Ovary (tissue), 9 donors: Measurements from ENCODE around the gene DTWD1. TPM values are rescaled to one million over a fixed set of nuclear protein-coding genes. Genes with fewer than 3 reads are reported as not detected.

Experiments used
- DNase-seq, 5 donors: peaks; one replicate each; pipeline ENCODE4 v3.0.0-alpha.2; 2019 to 2020
- H3K27ac ChIP-seq, 2 donors: fragments of 200-600 bp; one replicate each; pipeline versions ENCODE4 v1.5.1 to v1.8.0; 2019 to 2022
- H3K27me3 ChIP-seq: fragments of 200-600 bp; one replicate; pipeline ENCODE4 v1.8.0; 2022
- H3K36me3 ChIP-seq: fragments of 200-600 bp; sonication (generic); one replicate; pipeline ENCODE4 v1.5.1; 2019
- H3K4me1 ChIP-seq: one replicate; pipeline ENCODE4 v1.8.1; 2013; ENCODE audit warnings: mild to moderate bottlenecking, moderate library complexity; ENCODE audit not compliant: insufficient read depth
- H3K4me3 ChIP-seq: fragments of 200-600 bp; sonication (generic); one replicate; pipeline ENCODE4 v1.5.1; 2017
- H3K9me3 ChIP-seq, 2 donors: fragments of 200-600 bp in 1 of 2; sonication (generic) in 1 of 2; one replicate each; pipeline versions ENCODE4 v1.5.1 to v1.8.1; 2013 to 2019; ENCODE audit warnings: mild to moderate bottlenecking in 1 of 2, moderate library complexity in 1 of 2
- CTCF ChIP-seq, 3 donors: fragments of 450-650 bp in 2 of 3; fragments of 200-600 bp in 1 of 3; IDR thresholded peaks; one replicate each; pipeline versions ENCODE4 v1.5.1 to v1.8.0; 2016 to 2022; ENCODE audit warnings: antibody characterized with exemption in 3 of 3, mild to moderate bottlenecking in 1 of 3
- EP300 ChIP-seq: sonication (generic); formaldehyde crosslinking; IDR thresholded peaks from one replicate; pipeline ENCODE4 v1.6.1; 2017; ENCODE audit warnings: antibody characterized with exemption
- POLR2A ChIP-seq: fragments of 450-650 bp; IDR thresholded peaks from one replicate; pipeline ENCODE4 v1.6.1; 2017; ENCODE audit warnings: antibody characterized with exemption, mild to moderate bottlenecking, moderate library complexity
- WGBS, 3 donors: extraction: QIAGEN DNeasy Blood & Tissue Kit in 1 of 3; methylation state at CpG; one replicate each; pipeline versions ENCODE4 v1.1.5 to v1.1.7; 2013 to 2017; 5-methylcytosine and 5-hydroxymethylcytosine counted together
- intact Hi-C, 4 donors: fragments of 100-400 bp; cut with DNase I; formaldehyde crosslinking; loops; one replicate each; pipeline versions ENCODE4 v1.11.0 to v1.15.1; 2022 to 2023
- polyA plus RNA-seq, 2 donors: library from polyadenylated mRNA; stranded (reverse); fragments of 200-250 nt in 1 of 2; fragments of 350-450 nt in 1 of 2; fragmentation: Illumina TruSeq in 1 of 2; extraction: RNeasy Lipid Tissue Mini Kit (QIAGEN cat#74804) in 1 of 2; gene quantifications; one replicate each; pipeline ENCODE4 v1.2.3, GENCODE V29; 2013 to 2014
- total RNA-seq, 7 donors: library from RNA; depleted of rRNA in 2 of 7; stranded (reverse); fragments of >200 nt in 2 of 7; fragmentation: NEBNext Ultra II Directional in 3 of 7; extraction: Animal tissue kit (Norgen Biotek cat#: 25700) in 3 of 7; gene quantifications; one replicate each; pipeline versions ENCODE4 v1.1.0 to v1.2.4, GENCODE V29; 2016 to 2023
- donor health status: DM: no; HTN: no; CAD: no; lungs with moderate emphysema.
- donor health status: DM: no; HTN: no; CAD: no.
- donor health status: Bipolar disorder and iron deficiency.
- donor health status: DM: yes; HTN: yes; CAD: no.
- donor health status: DM: no; HTN: no; CAD: no.
- donor health status: DM: yes; HTN: yes; CAD: no.

Gene DTWD1
- total and polyA plus RNA-seq, 9 donors = 18.5 to 55.9 (median 40.1) TPM

DNA sequence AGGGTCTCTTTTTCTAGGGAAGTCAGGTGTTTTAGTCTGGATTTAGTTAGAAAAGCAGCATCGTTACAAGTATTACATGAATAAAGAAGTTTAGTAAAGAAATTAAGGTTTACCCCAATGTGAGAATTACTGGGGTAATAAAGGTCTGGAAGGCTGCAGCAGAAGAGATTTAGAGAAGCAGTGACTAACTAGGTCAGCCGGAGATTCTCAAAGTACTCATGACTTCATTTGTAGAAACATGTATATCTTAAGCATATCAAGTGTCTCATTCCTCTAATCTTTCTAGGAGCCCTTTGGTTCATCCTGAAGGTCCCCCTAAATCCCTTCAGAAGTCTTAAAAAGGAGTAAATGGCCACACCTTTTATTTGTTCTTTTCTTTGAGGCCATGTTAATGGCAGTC lies 26.0 kb downstream of the DTWD1 start:
- Histone ChIP-seq H3K36me3 (no peaks in the 10 kb centered on the region), H3K9me3 (no peaks in the 10 kb centered on the region), H3K4me3 (no peak overlapping the region), H3K27me3 (no peaks in the 10 kb centered on the region), H3K27ac (no peak overlapping the region), H3K4me1 (peaks cover 3% of the 10 kb centered on the region)
- no peak for DNase-seq
- 89 to 98% (median 95%) methylated on average over 2 of the region's 2 CpGs for WGBS, 3 donors
- no peak for TF ChIP-seq POLR2A
- TF ChIP-seq CTCF (IDR thresholded peaks at IDR 0.05) = no peak
- TF ChIP-seq EP300 = no peak
- intact Hi-C loops = no loop called here

DNA sequence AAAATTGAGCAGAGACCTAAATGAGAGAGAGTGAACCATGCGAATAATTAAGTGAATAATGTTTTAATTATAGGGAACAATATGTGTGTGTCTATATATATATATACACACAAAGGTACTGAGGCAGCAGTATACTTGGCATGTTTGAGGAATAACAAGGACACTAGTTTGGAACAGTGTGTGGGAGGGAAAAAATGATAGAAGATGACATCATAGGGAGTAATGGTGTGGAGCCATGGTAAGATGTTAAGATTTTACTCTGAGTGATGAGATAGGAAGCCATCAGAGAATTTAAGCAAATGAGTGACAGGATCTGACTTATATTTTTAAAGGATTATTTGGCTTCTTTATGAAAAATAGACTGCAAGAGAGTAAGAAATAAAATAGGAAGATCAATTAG lies 29.1 kb downstream of the DTWD1 start:
- DNase-seq = no peak
- intact Hi-C loops = no loop called here
- H3K4me3 ChIP-seq = no peak overlapping the region
- no peaks in the 10 kb centered on the region for H3K27me3 ChIP-seq
- TF ChIP-seq CTCF (IDR thresholded peaks at IDR 0.05) = no peak
- no peak for TF ChIP-seq POLR2A
- no peak overlapping the region for H3K27ac ChIP-seq
- H3K36me3 ChIP-seq = no peaks in the 10 kb centered on the region
- WGBS, 3 donors = 97 to 100% (median 98%) methylated on average over 1 of the region's 1 CpG
- H3K9me3 ChIP-seq = no peaks in the 10 kb centered on the region
- peaks cover 6% of the 10 kb centered on the region for H3K4me1 ChIP-seq

- no peaks in the 10 kb centered on the region for H3K36me3 ChIP-seq
- intact Hi-C loops = no loop called here
Measured at GRCh38 chr15:49650676-49651075, 29.8 kb downstream of the DTWD1 start.

DNA sequence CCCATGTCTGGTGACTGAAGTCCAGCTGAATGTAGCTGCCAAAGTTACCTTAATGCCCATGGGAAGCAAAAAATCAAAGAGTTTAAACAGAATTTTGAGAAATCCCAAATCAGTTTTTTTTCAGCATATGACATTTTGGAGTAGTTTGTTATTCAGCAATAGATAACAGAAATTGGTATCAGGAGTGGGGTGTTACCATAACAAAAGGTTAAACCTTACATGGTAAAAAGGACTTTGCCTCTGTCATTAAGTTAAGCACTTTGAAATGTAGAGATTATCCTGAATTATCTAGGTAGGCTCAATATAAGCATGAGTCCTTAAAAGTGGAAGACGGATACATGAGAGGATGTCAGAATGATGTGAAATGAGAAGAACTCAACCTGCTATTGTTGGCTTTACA lies 32.1 kb downstream of the DTWD1 start:
- no peaks in the 10 kb centered on the region for H3K36me3 ChIP-seq
- H3K27ac ChIP-seq = no peak overlapping the region
- H3K9me3 ChIP-seq = no peaks in the 10 kb centered on the region
- intact Hi-C loops = no loop called here
- TF ChIP-seq EP300 (no peak), CTCF (IDR thresholded peaks at IDR 0.05) (no peak), POLR2A (no peak)
- H3K4me1 ChIP-seq = peaks cover 5% of the 10 kb centered on the region
- H3K4me3 ChIP-seq = no peak overlapping the region
- no peak for DNase-seq
- WGBS, 3 donors = 99 to 100% (median 100%) methylated on average over 1 of the region's 1 CpG
- no peaks in the 10 kb centered on the region for H3K27me3 ChIP-seq

More at GRCh38 chr15:49650676-49651075, 29.8 kb downstream of the DTWD1 start:
- Histone ChIP-seq H3K4me3 (no peak overlapping the region), H3K9me3 (no peaks in the 10 kb centered on the region), H3K4me1 (peaks cover 4% of the 10 kb centered on the region), H3K27me3 (no peaks in the 10 kb centered on the region), H3K27ac (no peak overlapping the region)
- no peak for TF ChIP-seq POLR2A
- TF ChIP-seq EP300 = no peak
- TF ChIP-seq CTCF (IDR thresholded peaks at IDR 0.05) = no peak
- no peak for DNase-seq
- 61 to 67% (median 65%) methylated on average over 2 of the region's 2 CpGs for WGBS, 3 donors

- no peak overlapping the region for H3K4me3 ChIP-seq
- no peaks in the 10 kb centered on the region for H3K27me3 ChIP-seq
- H3K27ac ChIP-seq = no peak overlapping the region
- TF ChIP-seq CTCF (IDR thresholded peaks at IDR 0.05) (no peak), POLR2A (no peak), EP300 (no peak)
- H3K36me3 ChIP-seq = no peaks in the 10 kb centered on the region
- WGBS, 3 donors = 65 to 66% (median 65%) methylated on average over 1 of the region's 1 CpG
- no peaks in the 10 kb centered on the region for H3K9me3 ChIP-seq
- peaks cover 5% of the 10 kb centered on the region for H3K4me1 ChIP-seq
- intact Hi-C loops = no loop called here
- no peak for DNase-seq
Measured at GRCh38 chr15:49656734-49657133, 35.9 kb downstream of the DTWD1 start.
